Ovary (tissue), 3 donors: ENCODE results near the gene GHITM.

ENCODE experiments used
- CTCF ChIP-seq, 3 donors: fragments of 450-650 bp in 2 of 3; fragments of 200-600 bp in 1 of 3; IDR thresholded peaks; one replicate each; pipeline versions ENCODE4 v1.5.1 to v1.8.0; 2016 to 2022; ENCODE audit warnings: antibody characterized with exemption in 3 of 3, mild to moderate bottlenecking in 1 of 3
- EP300 ChIP-seq: sonication (generic); formaldehyde crosslinking; IDR thresholded peaks from one replicate; pipeline ENCODE4 v1.6.1; 2017; ENCODE audit warnings: antibody characterized with exemption
- POLR2A ChIP-seq: fragments of 450-650 bp; IDR thresholded peaks from one replicate; pipeline ENCODE4 v1.6.1; 2017; ENCODE audit warnings: antibody characterized with exemption, mild to moderate bottlenecking, moderate library complexity
- donor health status: DM: no; HTN: no; CAD: no.

DNA sequence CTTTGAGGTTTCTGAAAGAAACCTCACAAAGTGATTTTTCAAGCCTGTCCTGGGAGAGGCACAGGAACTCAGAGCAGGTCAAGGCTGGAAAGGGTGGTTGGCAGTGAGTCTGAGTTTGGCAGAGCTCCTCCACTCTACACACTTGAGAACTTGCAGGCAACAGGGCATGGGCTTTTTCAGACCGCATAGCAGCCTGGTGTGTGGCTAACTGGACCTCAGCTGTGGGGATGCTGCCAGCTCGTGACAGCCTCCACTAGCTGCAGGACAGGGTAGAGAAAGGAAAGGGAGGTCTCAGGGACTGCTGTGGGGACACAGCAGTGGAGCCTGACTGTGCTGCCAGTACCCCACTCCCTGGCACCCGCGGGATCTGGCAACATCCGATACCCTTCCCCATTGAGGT lies 57.6 kb downstream of the GHITM start:
- TF ChIP-seq POLR2A (no peak), CTCF (IDR thresholded peaks at IDR 0.05) (no peak), EP300 (no peak)
